Measurements from ENCODE around the gene MUC4. TPM values are rescaled to one million over a fixed set of nuclear protein-coding genes. Genes with fewer than 3 reads are reported as not detected.
"Not testable (repeated sequence)": the region's sequence is repeated elsewhere in the genome, so short reads cannot be mapped to it uniquely, and the experiment has no call there.

Gene MUC4
- total and polyA plus RNA-seq, 12 donors: 0.03 to 0.17 (median 0.09) TPM; not detected in 6

- TF ChIP-seq, protein P1, sequence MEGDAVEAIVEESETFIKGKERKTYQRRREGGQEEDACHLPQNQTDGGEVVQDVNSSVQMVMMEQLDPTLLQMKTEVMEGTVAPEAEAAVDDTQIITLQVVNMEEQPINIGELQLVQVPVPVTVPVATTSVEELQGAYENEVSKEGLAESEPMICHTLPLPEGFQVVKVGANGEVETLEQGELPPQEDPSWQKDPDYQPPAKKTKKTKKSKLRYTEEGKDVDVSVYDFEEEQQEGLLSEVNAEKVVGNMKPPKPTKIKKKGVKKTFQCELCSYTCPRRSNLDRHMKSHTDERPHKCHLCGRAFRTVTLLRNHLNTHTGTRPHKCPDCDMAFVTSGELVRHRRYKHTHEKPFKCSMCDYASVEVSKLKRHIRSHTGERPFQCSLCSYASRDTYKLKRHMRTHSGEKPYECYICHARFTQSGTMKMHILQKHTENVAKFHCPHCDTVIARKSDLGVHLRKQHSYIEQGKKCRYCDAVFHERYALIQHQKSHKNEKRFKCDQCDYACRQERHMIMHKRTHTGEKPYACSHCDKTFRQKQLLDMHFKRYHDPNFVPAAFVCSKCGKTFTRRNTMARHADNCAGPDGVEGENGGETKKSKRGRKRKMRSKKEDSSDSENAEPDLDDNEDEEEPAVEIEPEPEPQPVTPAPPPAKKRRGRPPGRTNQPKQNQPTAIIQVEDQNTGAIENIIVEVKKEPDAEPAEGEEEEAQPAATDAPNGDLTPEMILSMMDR (IDR thresholded peaks at IDR 0.05): no peak
- TF ChIP-seq POLR2A (IDR thresholded peaks at IDR 0.05): no peak
- H3K36me3 ChIP-seq (replicated peaks in 1 of 2): no peaks in the 10 kb centered on the region
- no peaks in the 10 kb centered on the region for H3K27me3 ChIP-seq
- H3K4me3 ChIP-seq: no peak overlapping the region
- no peak for DNase-seq
- H3K4me1 ChIP-seq (replicated peaks in 1 of 2): no peaks in the 10 kb centered on the region
- no peak overlapping the region for H3K27ac ChIP-seq
- H3K9me3 ChIP-seq (replicated peaks in 1 of 3): no peaks in the 10 kb centered on the region
- intact Hi-C loops (cut with DNase I): no loop called here
- WGBS, 4 donors: 67 to 80% (median 77%) methylated on average over 8 to 15 of the region's 15 CpGs
Observed at GRCh38 chr3:195825191-195825588, 13.5 kb upstream of the MUC4 start.

- DNase-seq; H3K27ac ChIP-seq; H3K27me3 ChIP-seq; intact Hi-C loops (cut with DNase I); H3K4me3 ChIP-seq; H3K4me1 ChIP-seq (replicated peaks in 1 of 2); H3K36me3 ChIP-seq (replicated peaks in 1 of 2); H3K9me3 ChIP-seq (replicated peaks in 1 of 3): not testable (repeated sequence)
- 66 to 72% (median 69%) methylated on average over 9 to 13 of the region's 13 CpGs for WGBS, 4 donors
Observed at GRCh38 chr3:195824425-195825190, 12.9 kb upstream of the MUC4 start.

DNA sequence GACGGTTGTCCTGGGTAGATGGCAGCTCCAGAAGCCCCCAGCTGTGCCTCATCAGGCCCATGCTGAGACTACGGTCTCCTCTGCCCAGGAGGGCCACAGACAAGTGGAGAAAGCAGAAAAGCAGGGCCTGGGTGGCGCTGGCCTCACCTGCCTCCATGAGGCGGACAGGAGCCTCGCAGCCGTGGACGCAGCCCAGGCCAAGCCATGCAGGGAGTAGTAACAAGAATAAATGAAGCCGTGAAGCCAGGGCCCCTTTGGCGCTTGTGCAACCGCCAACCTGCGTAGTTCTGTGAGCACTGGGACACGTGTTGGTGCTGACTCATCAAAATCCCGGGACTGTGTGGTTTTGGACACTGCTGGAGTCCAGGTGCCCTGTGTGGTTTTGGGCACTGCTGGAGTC, 12.3 kb upstream of the MUC4 start:
- Histone ChIP-seq H3K27me3 (no peaks in the 10 kb centered on the region), H3K9me3 (replicated peaks in 1 of 3) (no peaks in the 10 kb centered on the region), H3K36me3 (replicated peaks in 1 of 2) (no peaks in the 10 kb centered on the region), H3K4me3 (no peak overlapping the region), H3K27ac (no peak overlapping the region), H3K4me1 (replicated peaks in 1 of 2) (no peaks in the 10 kb centered on the region)
- TF ChIP-seq POLR2A (IDR thresholded peaks at IDR 0.05): no peak
- TF ChIP-seq, protein P1 (IDR thresholded peaks at IDR 0.05): no peak
- intact Hi-C loops (cut with DNase I): no loop called here
- peak in 2 of 7 donors; percentile 35 to 44 for DNase-seq
- 50 to 68% (median 60%) methylated on average over 2 to 13 of the region's 13 CpGs for WGBS, 4 donors

DNA sequence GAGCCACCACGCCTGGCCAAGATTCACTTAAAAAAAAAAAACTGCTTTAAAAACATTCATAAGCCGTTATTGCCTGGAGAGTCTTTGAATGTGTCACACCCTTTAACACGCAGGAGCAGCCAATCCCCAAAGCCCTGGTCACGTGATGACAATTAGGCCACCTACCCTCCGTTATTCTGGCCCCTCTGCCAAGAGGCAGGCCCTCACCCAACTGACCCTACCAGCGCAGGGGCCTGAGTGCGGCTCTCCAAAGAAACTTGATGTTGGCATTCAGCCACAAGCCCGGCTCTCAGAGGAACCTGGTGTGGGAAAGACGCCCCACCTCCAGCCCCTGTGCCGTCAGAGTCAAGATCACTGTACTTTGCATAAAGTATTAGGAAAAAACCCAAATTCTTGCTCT, 11.6 kb upstream of the MUC4 start:
- WGBS, 4 donors: 39 to 53% (median 44%) methylated on average over 7 to 10 of the region's 10 CpGs
- no peaks in the 10 kb centered on the region for H3K4me1 ChIP-seq (replicated peaks in 1 of 2)
- intact Hi-C loops (cut with DNase I): no loop called here
- DNase-seq: no peak
- no peak for TF ChIP-seq POLR2A (IDR thresholded peaks at IDR 0.05)
- TF ChIP-seq, protein P1 (IDR thresholded peaks at IDR 0.05): no peak
- H3K4me3 ChIP-seq: no peak overlapping the region
- H3K27me3 ChIP-seq: no peaks in the 10 kb centered on the region
- no peaks in the 10 kb centered on the region for H3K9me3 ChIP-seq (replicated peaks in 1 of 3)
- H3K36me3 ChIP-seq (replicated peaks in 1 of 2): no peaks in the 10 kb centered on the region
- no peak overlapping the region for H3K27ac ChIP-seq
